Glutamatergic neuron (in vitro differentiated cells): ENCODE data around the gene SIK3. TPM values are rescaled to one million over a fixed set of nuclear protein-coding genes. Genes with fewer than 3 reads are reported as not detected.

Source experiments
- DNase-seq: peaks from one replicate; pipeline ENCODE4 v3.0.0; 2022
- H3K27ac Mint-ChIP-seq: one replicate; pipeline ENCODE4 v1.8.0; 2020; ENCODE audit warnings: mild to moderate bottlenecking, mixed read lengths, inconsistent platforms; ENCODE audit not compliant: unreplicated experiment
- H3K27me3 Mint-ChIP-seq: one replicate; pipeline ENCODE4 v1.8.0; 2020; ENCODE audit warnings: mild to moderate bottlenecking, moderate library complexity, mixed read lengths, inconsistent platforms; ENCODE audit not compliant: unreplicated experiment
- H3K36me3 Mint-ChIP-seq: one replicate; pipeline ENCODE4 v1.8.0; 2020; ENCODE audit warnings: mild to moderate bottlenecking, mixed read lengths, inconsistent platforms; ENCODE audit not compliant: unreplicated experiment
- H3K4me1 Mint-ChIP-seq: one replicate; pipeline ENCODE4 v1.8.0; 2020; ENCODE audit warnings: mild to moderate bottlenecking, low read depth, mixed read lengths, inconsistent platforms; ENCODE audit not compliant: unreplicated experiment
- H3K4me3 Mint-ChIP-seq: one replicate; pipeline ENCODE4 v1.8.0; 2020; ENCODE audit warnings: mild to moderate bottlenecking, mixed read lengths, inconsistent platforms; ENCODE audit not compliant: unreplicated experiment
- H3K9me3 Mint-ChIP-seq: one replicate; pipeline ENCODE4 v1.8.0; 2020; ENCODE audit warnings: mild to moderate bottlenecking, moderate library complexity, mixed read lengths, inconsistent platforms; ENCODE audit not compliant: unreplicated experiment
- total RNA-seq: library from RNA; stranded (reverse); fragmentation: NEBNext Ultra II Directional; extraction: Animal tissue kit (Norgen Biotek cat#: 25700); gene quantifications from one replicate; pipeline ENCODE4 v1.2.1, GENCODE V29; 2021; ENCODE audit not compliant: unreplicated experiment
- TF ChIP-seq, protein P1 (sequence below): fragments of 200-600 bp; sonication (generic); IDR thresholded peaks from one replicate; pipeline ENCODE4 v1.5.0; 2021; ENCODE audit not compliant: partially characterized antibody, unreplicated experiment

SIK3 gene
- total RNA-seq, 1 donor from 2014 or later: 22.2 TPM

- Mint-ChIP-seq H3K36me3 (no peaks in the 10 kb centered on the region), H3K9me3 (no peaks in the 10 kb centered on the region), H3K27ac (no peak overlapping the region), H3K4me3 (no peak overlapping the region), H3K4me1 (peaks cover 10% of the 10 kb centered on the region), H3K27me3 (no peaks in the 10 kb centered on the region)
- no peak for DNase-seq
- TF ChIP-seq, protein P1, sequence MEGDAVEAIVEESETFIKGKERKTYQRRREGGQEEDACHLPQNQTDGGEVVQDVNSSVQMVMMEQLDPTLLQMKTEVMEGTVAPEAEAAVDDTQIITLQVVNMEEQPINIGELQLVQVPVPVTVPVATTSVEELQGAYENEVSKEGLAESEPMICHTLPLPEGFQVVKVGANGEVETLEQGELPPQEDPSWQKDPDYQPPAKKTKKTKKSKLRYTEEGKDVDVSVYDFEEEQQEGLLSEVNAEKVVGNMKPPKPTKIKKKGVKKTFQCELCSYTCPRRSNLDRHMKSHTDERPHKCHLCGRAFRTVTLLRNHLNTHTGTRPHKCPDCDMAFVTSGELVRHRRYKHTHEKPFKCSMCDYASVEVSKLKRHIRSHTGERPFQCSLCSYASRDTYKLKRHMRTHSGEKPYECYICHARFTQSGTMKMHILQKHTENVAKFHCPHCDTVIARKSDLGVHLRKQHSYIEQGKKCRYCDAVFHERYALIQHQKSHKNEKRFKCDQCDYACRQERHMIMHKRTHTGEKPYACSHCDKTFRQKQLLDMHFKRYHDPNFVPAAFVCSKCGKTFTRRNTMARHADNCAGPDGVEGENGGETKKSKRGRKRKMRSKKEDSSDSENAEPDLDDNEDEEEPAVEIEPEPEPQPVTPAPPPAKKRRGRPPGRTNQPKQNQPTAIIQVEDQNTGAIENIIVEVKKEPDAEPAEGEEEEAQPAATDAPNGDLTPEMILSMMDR: no peak
Observed at GRCh38 chr11:117022526-117022925, 75.7 kb downstream of the SIK3 start.

- Mint-ChIP-seq H3K4me1 (peaks cover 10% of the 10 kb centered on the region), H3K9me3 (no peaks in the 10 kb centered on the region), H3K27me3 (no peaks in the 10 kb centered on the region), H3K27ac (peak overlapping the region; percentile 11), H3K36me3 (no peaks in the 10 kb centered on the region), H3K4me3 (no peak overlapping the region)
- TF ChIP-seq, protein P1: no peak
- DNase-seq: no peak
Observed at GRCh38 chr11:117020869-117021564, 77.2 kb downstream of the SIK3 start.

- H3K27ac Mint-ChIP-seq: no peak overlapping the region
- no peaks in the 10 kb centered on the region for H3K36me3 Mint-ChIP-seq
- no peaks in the 10 kb centered on the region for H3K27me3 Mint-ChIP-seq
- H3K4me1 Mint-ChIP-seq: peaks cover 10% of the 10 kb centered on the region
- TF ChIP-seq, protein P1: no peak
- no peak for DNase-seq
- no peaks in the 10 kb centered on the region for H3K9me3 Mint-ChIP-seq
- H3K4me3 Mint-ChIP-seq: no peak overlapping the region
Observed at GRCh38 chr11:117020287-117020686, 77.9 kb downstream of the SIK3 start.

GRCh38 chr11:117019871-117020270, 78.4 kb downstream of the SIK3 start:
- Mint-ChIP-seq H3K4me3 (no peak overlapping the region), H3K4me1 (peaks cover 10% of the 10 kb centered on the region)

DNA sequence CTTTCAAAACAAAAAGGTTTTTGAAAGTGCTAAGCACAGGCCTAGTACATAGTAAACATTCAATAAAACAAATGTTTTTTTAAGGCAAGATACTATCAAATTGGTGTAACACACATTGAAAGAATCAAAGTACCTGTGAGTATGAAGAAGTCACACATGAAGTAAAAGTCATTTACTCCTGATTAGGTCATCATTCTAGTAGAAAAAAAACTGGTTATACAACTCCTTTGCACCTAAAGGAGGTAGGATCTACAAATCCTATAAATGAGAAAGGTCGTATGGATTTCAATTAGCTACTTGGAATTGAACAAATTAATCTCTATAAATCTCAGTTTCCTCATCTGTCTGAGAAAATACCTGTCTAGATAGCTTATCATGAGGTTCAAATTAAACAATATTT, 80.8 kb downstream of the SIK3 start:
- no peaks in the 10 kb centered on the region for H3K27me3 Mint-ChIP-seq
- TF ChIP-seq, protein P1: no peak
- H3K9me3 Mint-ChIP-seq: no peaks in the 10 kb centered on the region
- H3K4me3 Mint-ChIP-seq: no peak overlapping the region
- H3K4me1 Mint-ChIP-seq: peaks cover 9% of the 10 kb centered on the region
- H3K27ac Mint-ChIP-seq: no peak overlapping the region
- H3K36me3 Mint-ChIP-seq: no peaks in the 10 kb centered on the region
- DNase-seq: no peak

More at GRCh38 chr11:117019871-117020270, 78.4 kb downstream of the SIK3 start:
- Mint-ChIP-seq H3K27me3 (no peaks in the 10 kb centered on the region), H3K9me3 (no peaks in the 10 kb centered on the region), H3K27ac (no peak overlapping the region), H3K36me3 (no peaks in the 10 kb centered on the region)
- no peak for DNase-seq
- TF ChIP-seq, protein P1: no peak
